Hepatocyte (in vitro differentiated cells): ENCODE measurements around the gene BCL2.
A peak's percentile ranks its signal among the peaks of the same experiment; 100 is the strongest.

Source experiments
- CTCF ChIP-seq: fragments of 200-600 bp; sonication (generic); IDR thresholded peaks from 2 replicates; pipeline ENCODE4 v1.5.1; 2016; ENCODE audit warnings: antibody characterized with exemption, mild to moderate bottlenecking; ENCODE audit not compliant: poor library complexity
- EZH2 ChIP-seq: fragments of 200-600 bp; sonication (generic); IDR thresholded peaks from 2 replicates; pipeline ENCODE4 v1.6.1; 2016; ENCODE audit warnings: antibody characterized with exemption, mild to moderate bottlenecking, borderline replicate concordance

- peak; percentile 58 for TF ChIP-seq CTCF
- no peak for TF ChIP-seq EZH2
These were observed 164.3 kb downstream of the BCL2 start for GRCh38 chr18:63155169-63155852.
